Measurements from ENCODE around the gene SEPTIN12.
A peak's percentile ranks its signal among the peaks of the same experiment; 100 is the strongest.
"Not testable (repeated sequence)": the region's sequence is repeated elsewhere in the genome, so short reads cannot be mapped to it uniquely, and the experiment has no call there.

SEPTIN12 gene

DNA sequence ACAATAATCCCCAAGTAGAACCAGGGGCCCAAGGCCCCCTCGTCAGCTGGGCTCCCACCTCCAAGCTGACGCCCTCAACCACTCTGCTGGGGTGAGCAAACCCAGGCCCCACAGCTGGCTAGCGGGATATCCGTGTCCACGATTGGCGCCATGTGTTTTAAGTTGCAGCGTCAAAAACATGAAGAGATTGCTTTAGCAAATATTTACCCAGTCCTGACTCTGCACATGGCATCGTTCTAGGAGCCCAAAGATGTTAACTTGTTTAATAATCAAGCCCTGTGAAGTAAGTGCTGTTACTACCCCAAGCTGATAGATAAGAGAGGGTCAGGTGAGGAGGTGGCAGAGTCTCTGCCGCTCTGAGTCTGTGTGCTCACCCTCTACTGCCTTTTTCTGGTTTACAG is 344 bp upstream of the SEPTIN12 start:
- H3K4me3 Mint-ChIP-seq: no peak overlapping the region
- no peaks in the 10 kb centered on the region for H3K9me3 Mint-ChIP-seq
- no peaks in the 10 kb centered on the region for H3K4me1 Mint-ChIP-seq
- no peaks in the 10 kb centered on the region for H3K36me3 Mint-ChIP-seq (ENCODE audit: insufficient read depth)
- no peak overlapping the region for H3K27ac Mint-ChIP-seq (ENCODE audit: low read depth)
- H3K27me3 Mint-ChIP-seq: no peaks in the 10 kb centered on the region
- no peak for ATAC-seq (replicated peaks; ENCODE audit: extremely low read depth, poor library complexity, severe bottlenecking)
- DNase-seq (ENCODE audit: low spot score in 2 of 2): no peak

DNA sequence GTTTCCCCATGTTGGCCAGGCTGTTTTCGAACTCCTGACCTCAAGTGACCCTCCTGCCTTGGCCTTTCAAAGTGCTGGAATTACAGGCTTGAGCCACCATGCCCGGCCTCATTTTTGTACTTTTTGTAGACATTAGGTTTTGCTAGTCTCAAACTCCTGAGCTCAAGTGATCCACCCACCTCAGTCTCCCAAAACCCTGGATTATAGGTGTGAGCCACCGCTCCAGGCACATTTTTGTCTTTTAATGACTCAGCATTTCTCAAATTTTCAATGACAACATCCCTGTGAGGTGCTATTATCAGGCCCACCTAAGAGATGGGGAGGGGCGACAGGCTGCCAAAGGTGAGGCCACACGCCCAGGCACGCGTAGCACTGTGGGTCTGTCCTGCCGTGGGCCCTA is 1.1 kb downstream of the SEPTIN12 start:
- Mint-ChIP-seq H3K36me3 (ENCODE audit: insufficient read depth) (no peaks in the 10 kb centered on the region), H3K27me3 (no peaks in the 10 kb centered on the region)

DNA sequence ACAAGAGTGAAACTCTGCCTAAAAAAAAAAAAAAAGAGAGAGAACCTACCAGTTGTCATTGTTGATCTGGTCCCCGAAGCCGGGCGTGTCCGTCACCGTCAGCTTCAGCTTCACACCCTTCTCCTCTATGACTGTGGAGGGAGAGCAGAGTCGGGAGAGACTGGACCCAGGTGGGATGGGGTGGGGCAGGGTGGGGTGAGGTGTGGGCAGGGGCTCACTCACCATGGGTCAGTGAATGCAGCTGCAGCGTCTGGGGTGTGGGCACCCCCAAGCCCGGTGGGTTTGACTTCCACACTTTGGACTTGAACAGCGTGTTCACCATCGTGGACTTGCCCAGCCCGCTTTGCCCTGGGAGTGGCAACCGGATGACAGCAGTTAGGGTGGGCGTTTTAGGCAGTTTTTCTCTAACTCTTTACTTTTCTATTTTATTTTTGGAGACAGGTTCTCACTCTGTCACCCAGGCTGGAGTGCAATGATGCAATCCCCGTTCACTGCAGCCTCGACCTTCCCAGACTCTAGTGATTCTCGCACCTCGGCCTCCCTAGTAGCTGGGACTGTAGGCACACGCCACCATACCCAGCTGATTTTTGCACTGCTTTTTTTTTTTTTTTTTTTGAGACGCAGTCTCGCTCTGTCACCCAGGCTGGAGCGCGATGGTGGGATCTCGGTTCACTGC is 2.2 kb downstream of the SEPTIN12 start:
- Mint-ChIP-seq H3K27me3 (no peaks in the 10 kb centered on the region), H3K4me3 (no peak overlapping the region), H3K27ac (ENCODE audit: low read depth) (no peak overlapping the region), H3K4me1 (no peaks in the 10 kb centered on the region), H3K9me3 (no peaks in the 10 kb centered on the region), H3K36me3 (ENCODE audit: insufficient read depth) (no peaks in the 10 kb centered on the region)
- DNase-seq (ENCODE audit: low spot score in 2 of 2) (no peak), ATAC-seq (replicated peaks; ENCODE audit: extremely low read depth, poor library complexity, severe bottlenecking) (no peak)

More for the DNA sequence above, 1.1 kb downstream of the SEPTIN12 start:
- no peak overlapping the region for H3K4me3 Mint-ChIP-seq
- ATAC-seq (replicated peaks; ENCODE audit: extremely low read depth, poor library complexity, severe bottlenecking): no peak
- DNase-seq (ENCODE audit: low spot score in 2 of 2): no peak
- H3K27ac Mint-ChIP-seq (ENCODE audit: low read depth): no peak overlapping the region
- H3K4me1 Mint-ChIP-seq: no peaks in the 10 kb centered on the region
- H3K9me3 Mint-ChIP-seq: no peaks in the 10 kb centered on the region

DNA sequence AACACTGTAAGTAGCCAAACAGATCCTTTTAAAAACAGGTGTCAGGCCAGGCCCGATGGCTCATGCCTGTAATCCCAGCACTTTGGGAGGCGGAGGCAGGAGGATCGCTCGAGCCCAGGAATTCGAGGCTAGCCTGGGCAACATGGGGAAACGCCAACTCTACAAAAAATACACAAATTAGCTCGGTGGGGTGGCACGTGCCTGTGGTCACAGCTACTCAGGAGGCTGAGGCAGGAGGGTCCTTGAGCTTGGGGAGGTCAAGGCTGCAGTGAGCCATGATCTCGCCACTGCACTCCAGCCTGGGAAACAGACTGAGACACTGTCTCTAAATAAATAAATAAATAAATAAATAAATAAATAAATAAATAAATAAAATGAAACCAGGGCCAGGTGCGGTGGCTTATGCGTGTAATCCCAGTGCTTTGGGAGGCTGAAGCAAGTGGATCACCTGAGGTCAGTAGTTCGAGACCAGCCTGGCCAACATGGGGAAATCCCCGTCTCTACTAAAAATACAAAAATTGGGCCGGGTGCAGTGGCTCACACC is 3.6 kb downstream of the SEPTIN12 start:
- not testable (repeated sequence) for H3K4me1 Mint-ChIP-seq; H3K27me3 Mint-ChIP-seq; H3K36me3 Mint-ChIP-seq (ENCODE audit: insufficient read depth); H3K4me3 Mint-ChIP-seq; H3K9me3 Mint-ChIP-seq; ATAC-seq (replicated peaks; ENCODE audit: extremely low read depth, poor library complexity, severe bottlenecking); H3K27ac Mint-ChIP-seq (ENCODE audit: low read depth); DNase-seq (ENCODE audit: low spot score in 2 of 2)

DNA sequence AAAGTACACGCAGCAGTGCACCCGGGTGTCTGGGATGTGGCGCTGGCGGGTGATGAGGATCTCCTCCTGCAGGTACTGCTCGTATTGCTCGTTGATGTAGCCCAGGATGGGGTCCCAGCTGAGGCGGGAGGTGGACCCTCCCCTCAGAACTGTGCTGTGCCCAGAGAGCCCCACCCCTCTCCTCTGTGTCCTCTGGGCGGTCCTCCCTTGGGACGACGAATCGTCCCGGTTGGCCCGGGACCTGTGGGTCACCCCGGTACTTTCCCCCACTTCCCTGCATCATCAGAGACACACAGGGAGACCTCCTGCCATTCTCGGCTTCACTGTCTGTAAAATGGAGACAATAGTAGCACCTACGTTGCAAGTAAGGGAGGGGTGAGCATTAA is 4.2 kb downstream of the SEPTIN12 start:
- Mint-ChIP-seq H3K9me3 (no peaks in the 10 kb centered on the region), H3K27me3 (no peaks in the 10 kb centered on the region), H3K4me3 (no peak overlapping the region), H3K4me1 (no peaks in the 10 kb centered on the region), H3K27ac (ENCODE audit: low read depth) (no peak overlapping the region), H3K36me3 (ENCODE audit: insufficient read depth) (no peaks in the 10 kb centered on the region)
- ATAC-seq (replicated peaks; ENCODE audit: extremely low read depth, poor library complexity, severe bottlenecking) (no peak), DNase-seq (ENCODE audit: low spot score in 2 of 2) (no peak)

DNA sequence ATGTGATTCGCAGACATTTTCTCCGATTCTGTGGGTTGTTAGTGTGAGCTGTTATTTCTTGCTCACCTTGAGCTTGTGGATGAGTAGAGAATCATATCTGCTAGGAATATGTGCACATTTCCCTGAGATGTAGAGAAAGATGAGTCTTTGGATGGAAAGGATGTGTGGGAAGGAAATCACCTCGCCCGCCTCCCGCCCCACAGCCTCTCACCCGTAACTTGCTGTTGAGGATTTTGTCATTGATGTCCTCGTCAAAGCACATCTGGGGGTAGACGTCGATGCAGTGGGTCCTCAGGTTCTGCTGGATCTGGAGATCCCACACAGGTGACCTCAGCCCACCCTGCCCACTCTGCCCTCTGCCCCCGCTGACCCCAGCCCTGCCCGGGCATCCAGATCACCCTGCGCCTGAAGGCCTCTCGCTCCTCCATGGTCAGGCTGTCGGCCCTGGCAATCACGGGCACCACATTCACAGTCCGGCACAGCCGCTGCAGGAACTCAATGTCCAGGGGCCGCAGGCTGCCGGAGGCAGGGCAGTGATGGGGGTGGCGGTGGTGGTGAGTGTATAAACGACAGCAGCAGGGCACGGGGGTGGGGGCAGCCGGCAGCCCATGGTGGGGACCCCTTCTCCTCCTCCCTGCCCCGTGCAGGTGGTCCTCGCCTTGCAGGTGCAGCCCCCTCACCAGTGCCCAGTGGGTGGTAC is 4.7 kb downstream of the SEPTIN12 start:
- no peak for DNase-seq (ENCODE audit: low spot score in 2 of 2)
- Mint-ChIP-seq H3K27me3 (no peaks in the 10 kb centered on the region), H3K9me3 (no peaks in the 10 kb centered on the region), H3K4me1 (no peaks in the 10 kb centered on the region), H3K36me3 (ENCODE audit: insufficient read depth) (no peaks in the 10 kb centered on the region), H3K27ac (ENCODE audit: low read depth) (no peak overlapping the region), H3K4me3 (no peak overlapping the region)
- ATAC-seq (replicated peaks; ENCODE audit: extremely low read depth, poor library complexity, severe bottlenecking): no peak

DNA sequence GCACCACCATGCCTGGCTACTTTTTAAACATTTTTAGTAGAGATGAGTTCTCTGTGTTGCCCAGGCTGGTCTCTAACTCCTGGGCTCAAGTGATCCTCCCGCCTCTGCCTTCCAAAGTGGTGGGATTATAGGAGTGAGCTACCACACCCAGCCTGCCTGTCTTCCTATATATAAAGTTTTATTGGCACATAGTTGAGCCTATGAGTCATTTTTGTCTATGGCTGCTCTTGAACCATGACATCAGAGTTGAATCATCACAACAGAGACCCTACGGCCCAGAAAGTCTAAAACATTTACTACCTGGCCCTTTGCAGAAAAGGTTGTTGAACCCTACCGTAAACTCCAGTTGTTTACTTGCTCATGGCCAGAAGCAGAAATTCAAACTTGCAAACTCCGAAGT is 7.9 kb downstream of the SEPTIN12 start:
- ATAC-seq (replicated peaks; ENCODE audit: extremely low read depth, poor library complexity, severe bottlenecking) (no peak), DNase-seq (ENCODE audit: low spot score in 2 of 2) (no peak)
- Mint-ChIP-seq H3K27me3 (no peaks in the 10 kb centered on the region), H3K36me3 (ENCODE audit: insufficient read depth) (no peaks in the 10 kb centered on the region), H3K27ac (ENCODE audit: low read depth) (no peak overlapping the region), H3K9me3 (no peaks in the 10 kb centered on the region), H3K4me1 (no peaks in the 10 kb centered on the region), H3K4me3 (no peak overlapping the region)

DNA sequence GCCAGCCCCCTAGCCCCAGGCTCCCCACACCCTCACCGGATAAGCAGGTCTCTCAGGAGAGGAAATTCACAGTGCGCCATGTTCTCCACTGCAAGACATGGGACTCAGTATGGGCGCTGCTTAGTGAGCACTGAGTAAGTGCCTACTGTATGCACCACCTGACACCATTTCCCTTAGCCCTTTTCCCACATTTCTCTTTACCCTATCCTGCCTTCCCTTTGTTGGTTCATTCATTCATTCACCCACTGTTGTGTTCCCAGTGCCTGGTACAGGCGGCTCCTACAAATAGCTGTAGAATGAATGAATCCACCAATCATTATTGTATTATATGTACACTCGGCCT is 10.1 kb downstream of the SEPTIN12 start:
- H3K27ac Mint-ChIP-seq (ENCODE audit: low read depth): no peak overlapping the region
- H3K4me1 Mint-ChIP-seq: no peaks in the 10 kb centered on the region
- ATAC-seq (replicated peaks; ENCODE audit: extremely low read depth, poor library complexity, severe bottlenecking) (no peak), DNase-seq (ENCODE audit: low spot score in 2 of 2) (no peak)
- no peaks in the 10 kb centered on the region for H3K27me3 Mint-ChIP-seq
- no peaks in the 10 kb centered on the region for H3K9me3 Mint-ChIP-seq
- H3K4me3 Mint-ChIP-seq: no peak overlapping the region
- no peaks in the 10 kb centered on the region for H3K36me3 Mint-ChIP-seq (ENCODE audit: insufficient read depth)

DNA sequence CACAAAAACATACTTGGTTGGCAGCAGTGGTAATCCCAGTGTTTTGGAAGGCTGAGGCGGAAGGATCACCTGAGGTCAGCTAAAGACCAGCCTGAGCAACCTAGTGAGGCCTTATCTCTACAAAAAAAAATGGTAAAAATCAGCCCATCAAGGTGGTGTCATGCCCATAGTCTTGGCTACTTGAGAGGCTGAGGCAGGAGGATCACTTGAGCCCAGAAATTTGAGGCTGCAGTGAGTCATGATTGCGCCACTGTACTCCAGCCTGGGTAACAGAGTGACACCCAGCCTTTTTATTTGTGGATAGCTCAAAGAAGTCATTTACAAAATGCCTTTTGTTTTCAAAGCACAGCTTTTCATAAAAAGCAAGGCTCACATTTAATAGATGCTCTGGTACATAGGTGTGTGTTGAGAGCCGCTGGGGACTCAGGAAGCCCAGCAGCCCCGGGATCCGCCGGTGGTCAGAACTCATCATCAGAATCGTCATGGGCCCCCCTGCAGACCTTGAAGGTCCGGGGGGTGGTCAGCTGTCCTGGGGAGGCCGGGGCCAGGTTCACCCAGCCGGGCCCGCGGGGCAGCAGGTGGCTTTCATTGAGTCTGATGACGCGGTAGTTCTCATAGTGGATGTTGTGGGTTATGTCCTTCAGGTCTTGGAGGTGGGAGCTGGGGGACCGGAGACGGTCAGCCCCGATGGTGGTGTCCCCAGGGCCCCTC is 10.7 kb downstream of the SEPTIN12 start:
- DNase-seq (ENCODE audit: low spot score in 2 of 2) (no peak), ATAC-seq (replicated peaks; ENCODE audit: extremely low read depth, poor library complexity, severe bottlenecking) (no peak)
- Mint-ChIP-seq H3K27me3 (no peaks in the 10 kb centered on the region), H3K9me3 (no peaks in the 10 kb centered on the region), H3K27ac (ENCODE audit: low read depth) (no peak overlapping the region), H3K36me3 (ENCODE audit: insufficient read depth) (no peaks in the 10 kb centered on the region), H3K4me3 (no peak overlapping the region), H3K4me1 (no peaks in the 10 kb centered on the region)

DNA sequence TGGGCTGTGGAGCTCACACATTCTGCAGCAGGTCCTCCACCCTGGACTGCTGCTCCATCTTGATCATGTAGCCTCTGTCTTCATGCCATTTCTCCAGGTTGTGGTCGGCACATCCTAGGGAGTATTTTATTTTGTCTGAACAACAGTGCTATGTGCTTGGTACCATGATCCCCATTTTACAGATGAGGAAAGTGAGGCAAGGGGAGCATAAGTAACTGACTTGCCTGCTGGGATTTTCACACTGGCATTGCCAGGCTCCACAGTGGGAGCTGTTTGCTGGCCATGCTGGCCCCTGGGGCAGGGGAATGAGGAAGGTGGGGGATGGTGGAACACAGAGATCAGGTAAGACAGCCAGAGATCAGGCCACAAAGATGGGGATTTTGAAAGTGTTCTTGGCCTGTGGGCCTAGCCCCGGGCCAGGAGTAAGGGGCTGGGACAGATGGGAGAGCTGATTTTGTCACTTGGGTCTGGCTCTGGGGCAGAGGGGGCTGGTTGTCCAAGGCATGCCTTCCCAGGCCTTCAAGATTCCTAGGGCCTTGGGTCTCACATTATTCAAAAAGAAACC is 11.9 kb downstream of the SEPTIN12 start:
- no peak for DNase-seq (ENCODE audit: low spot score in 2 of 2)
- ATAC-seq (replicated peaks; ENCODE audit: extremely low read depth, poor library complexity, severe bottlenecking): no peak
- Mint-ChIP-seq H3K4me1 (no peaks in the 10 kb centered on the region), H3K4me3 (no peak overlapping the region), H3K9me3 (no peaks in the 10 kb centered on the region), H3K36me3 (ENCODE audit: insufficient read depth) (no peaks in the 10 kb centered on the region), H3K27me3 (no peaks in the 10 kb centered on the region), H3K27ac (ENCODE audit: low read depth) (peak overlapping the region; percentile 74)

DNA sequence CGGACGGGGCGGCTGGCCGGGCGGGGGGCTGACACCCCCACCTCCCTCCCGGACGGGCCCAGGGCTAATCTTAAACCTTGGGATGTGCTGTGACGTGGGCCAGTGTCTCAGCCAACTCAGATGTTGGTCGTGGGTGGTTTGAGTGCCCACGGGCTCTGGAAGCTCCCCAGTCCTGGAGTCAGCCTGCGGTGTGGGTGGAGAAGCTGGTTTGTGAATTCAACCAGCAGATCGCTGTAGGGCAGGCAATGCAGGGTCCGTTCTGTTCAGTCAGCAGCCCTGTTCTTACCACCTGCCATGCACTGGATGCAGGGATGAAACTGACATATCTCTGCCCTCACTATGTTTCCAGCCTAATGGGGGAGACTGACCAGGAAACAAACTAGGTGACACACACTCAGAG is 13.1 kb downstream of the SEPTIN12 start:
- Mint-ChIP-seq H3K36me3 (ENCODE audit: insufficient read depth) (no peaks in the 10 kb centered on the region), H3K27ac (ENCODE audit: low read depth) (no peak overlapping the region)

DNA sequence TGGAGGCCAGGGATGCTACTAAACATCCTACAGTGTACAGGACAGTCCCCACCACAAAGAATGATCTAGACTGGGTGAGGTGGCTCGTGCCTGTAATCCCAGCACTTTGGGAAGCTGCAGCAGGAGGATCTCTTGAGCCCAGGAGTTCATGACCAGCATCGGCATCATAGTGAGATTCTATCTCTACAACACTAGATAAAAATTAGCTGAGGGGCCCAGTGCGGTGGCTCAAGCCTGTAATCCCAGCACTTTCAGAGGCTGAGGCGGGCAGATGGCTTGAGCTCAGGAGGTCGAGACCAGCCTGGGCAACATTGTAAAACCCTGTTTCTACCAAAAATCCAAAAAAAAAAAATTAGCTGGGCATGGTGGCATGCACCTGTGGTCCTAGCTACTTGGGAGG is 15.8 kb downstream of the SEPTIN12 start:
- Mint-ChIP-seq H3K4me1 (peaks cover 14% of the 10 kb centered on the region), H3K27me3 (no peaks in the 10 kb centered on the region), H3K36me3 (ENCODE audit: insufficient read depth) (no peaks in the 10 kb centered on the region), H3K9me3 (no peaks in the 10 kb centered on the region), H3K27ac (ENCODE audit: low read depth) (no peak overlapping the region), H3K4me3 (no peak overlapping the region)
- DNase-seq (ENCODE audit: low spot score in 2 of 2) (no peak), ATAC-seq (replicated peaks; ENCODE audit: extremely low read depth, poor library complexity, severe bottlenecking) (no peak)

More for the DNA sequence above, 13.1 kb downstream of the SEPTIN12 start:
- ATAC-seq (replicated peaks; ENCODE audit: extremely low read depth, poor library complexity, severe bottlenecking): no peak
- Mint-ChIP-seq H3K4me3 (no peak overlapping the region), H3K4me1 (no peaks in the 10 kb centered on the region), H3K27me3 (no peaks in the 10 kb centered on the region), H3K9me3 (no peaks in the 10 kb centered on the region)
- no peak for DNase-seq (ENCODE audit: low spot score in 2 of 2)
